H1 (cell line): ENCODE results near the gene AIPL1. TPM values are rescaled to one million over a fixed set of nuclear protein-coding genes. Genes with fewer than 3 reads are reported as not detected.

Experiments used
- SUZ12 ChIP-seq: fragments of 200-600 bp; sonication (generic); IDR thresholded peaks from 2 replicates; pipeline ENCODE4 v1.6.1; 2012; ENCODE audit warnings: mild to moderate bottlenecking, inconsistent platforms, low read length, moderate library complexity, mixed read lengths
- TCF12 ChIP-seq: IDR thresholded peaks from 2 replicates; pipeline ENCODE4 v1.6.1; 2011; ENCODE audit warnings: low read depth, mild to moderate bottlenecking, low read length
- polyA plus RNA-seq, 7 experiments: library from polyadenylated mRNA; depleted of rRNA in 3 of 7; stranded (reverse) in 5 of 7; unstranded in 2 of 7; fragments of >200 nt in 5 of 7; fragments of 200-250 nt in 2 of 7; gene quantifications; 1 replicate in 5 of 7; 2 replicates in 1 of 7; 4 replicates in 1 of 7; pipeline versions ENCODE4 v1.2.1 to v1.2.3, GENCODE V29; 2011 to 2013; ENCODE audit warnings: missing spikeins in 2 of 7, mixed read lengths in 2 of 7
- total RNA-seq: library from RNA; stranded (reverse); fragmentation: NEBNext Ultra II Directional; extraction: Animal tissue kit (Norgen Biotek cat#: 25700); gene quantifications from 2 replicates; pipeline ENCODE4 v1.2.1, GENCODE V29; 2021
- TF ChIP-seq, protein P1 (sequence below): IDR thresholded peaks from 2 replicates; pipeline ENCODE4 v1.6.1; 2011; ENCODE audit warnings: low read depth, mild to moderate bottlenecking, low read length; ENCODE audit not compliant: insufficient read depth

The AIPL1 gene
- total and polyA plus RNA-seq, 2 of the 8 experiments (the other 6 are each of a cell fraction or from before 2014, with no cell fraction given), result 0.56 to 0.71 TPM

DNA sequence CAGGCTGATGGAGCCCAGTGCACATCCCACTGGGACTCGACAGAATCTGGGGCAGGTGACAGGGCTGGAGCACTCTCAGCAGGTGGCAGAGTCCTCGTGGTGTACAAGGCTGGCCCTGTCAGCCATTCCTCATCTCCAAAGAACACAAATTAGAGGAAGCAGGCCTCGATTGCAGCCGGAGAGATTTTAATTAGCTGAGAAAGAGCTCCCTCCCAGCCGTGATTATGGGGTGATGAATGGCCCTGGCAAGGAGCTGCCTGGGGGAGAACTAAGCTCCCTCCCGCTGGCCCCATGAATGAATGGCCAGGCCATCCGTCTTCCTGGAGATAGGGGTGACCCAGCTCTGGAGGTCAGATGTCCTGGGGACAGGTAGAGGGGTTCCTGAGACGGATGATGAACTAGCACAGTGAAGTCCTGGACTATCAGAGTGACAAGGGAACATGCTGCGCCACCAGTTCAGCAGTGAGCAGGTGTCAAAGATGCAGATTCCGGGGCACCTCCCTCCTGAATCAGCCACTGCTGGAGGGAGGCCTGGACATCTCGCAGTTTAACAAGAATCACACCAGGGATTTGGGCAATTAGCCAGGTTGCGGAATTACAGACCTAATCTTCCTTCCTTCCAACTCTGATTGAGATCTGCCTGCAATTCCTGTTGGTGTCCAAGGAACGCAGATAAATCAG is 44.8 kb upstream of the AIPL1 start (continued):
- TF ChIP-seq, protein P1, sequence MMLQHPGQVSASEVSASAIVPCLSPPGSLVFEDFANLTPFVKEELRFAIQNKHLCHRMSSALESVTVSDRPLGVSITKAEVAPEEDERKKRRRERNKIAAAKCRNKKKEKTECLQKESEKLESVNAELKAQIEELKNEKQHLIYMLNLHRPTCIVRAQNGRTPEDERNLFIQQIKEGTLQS, result no peak
- no peak for TF ChIP-seq SUZ12
- no peak for TF ChIP-seq TCF12
